ENCODE data around the gene ALAS1.

ALAS1 gene

GRCh38 chr3:52218454-52218853 is 20.5 kb downstream of the ALAS1 start:
- H3K4me1 ChIP-seq (ENCODE audit: insufficient read depth, insufficient read length), result peaks cover 13% of the 10 kb centered on the region
- no peak for DNase-seq (ENCODE audit: low read depth, low spot score)
- TF ChIP-seq SUZ12 (IDR thresholded peaks at IDR 0.05; ENCODE audit: extremely low read depth, insufficient read depth, insufficient read length) (no peak), YY1 (IDR thresholded peaks at IDR 0.05; ENCODE audit: insufficient read depth, insufficient read length) (no peak), ZNF274 (IDR thresholded peaks at IDR 0.05; ENCODE audit: low read depth, low read length) (no peak)

GRCh38 chr3:52218937-52219650 is 21.1 kb downstream of the ALAS1 start:
- Histone ChIP-seq H3K36me3 (ENCODE audit: insufficient read depth, insufficient read length, low read length) (peaks cover 24% of the 10 kb centered on the region), H3K4me3 (ENCODE audit: insufficient read length, low read depth) (no peak overlapping the region), H3K9ac (ENCODE audit: insufficient read length, low read depth) (no peak overlapping the region), H3K4me1 (ENCODE audit: insufficient read depth, insufficient read length) (peaks cover 13% of the 10 kb centered on the region), H3K27me3 (ENCODE audit: insufficient read depth, insufficient read length) (no peaks in the 10 kb centered on the region), H3K9me3 (ENCODE audit: insufficient read depth, low read length) (no peaks in the 10 kb centered on the region)
- no peak for TF ChIP-seq SUZ12 (IDR thresholded peaks at IDR 0.05; ENCODE audit: extremely low read depth, insufficient read depth, insufficient read length)
- TF ChIP-seq ZNF274 (IDR thresholded peaks at IDR 0.05; ENCODE audit: low read depth, low read length), result no peak
- no peak for TF ChIP-seq YY1 (IDR thresholded peaks at IDR 0.05; ENCODE audit: insufficient read depth, insufficient read length)
- no peak for DNase-seq (ENCODE audit: low read depth, low spot score)

More at GRCh38 chr3:52218454-52218853, 20.5 kb downstream of the ALAS1 start:
- H3K9ac ChIP-seq (ENCODE audit: insufficient read length, low read depth), result no peak overlapping the region
- H3K27me3 ChIP-seq (ENCODE audit: insufficient read depth, insufficient read length), result no peaks in the 10 kb centered on the region
- H3K9me3 ChIP-seq (ENCODE audit: insufficient read depth, low read length), result no peaks in the 10 kb centered on the region
- peaks cover 30% of the 10 kb centered on the region for H3K36me3 ChIP-seq (ENCODE audit: insufficient read depth, insufficient read length, low read length)
- no peak overlapping the region for H3K4me3 ChIP-seq (ENCODE audit: insufficient read length, low read depth)

GRCh38 chr3:52220380-52221026 is 22.5 kb downstream of the ALAS1 start:
- no peak for DNase-seq (ENCODE audit: low read depth, low spot score)
- Histone ChIP-seq H3K4me1 (ENCODE audit: insufficient read depth, insufficient read length) (peaks cover 16% of the 10 kb centered on the region), H3K9me3 (ENCODE audit: insufficient read depth, low read length) (no peaks in the 10 kb centered on the region), H3K9ac (ENCODE audit: insufficient read length, low read depth) (no peak overlapping the region), H3K36me3 (ENCODE audit: insufficient read depth, insufficient read length, low read length) (peaks cover 10% of the 10 kb centered on the region), H3K4me3 (ENCODE audit: insufficient read length, low read depth) (no peak overlapping the region), H3K27me3 (ENCODE audit: insufficient read depth, insufficient read length) (no peaks in the 10 kb centered on the region)
- no peak for TF ChIP-seq ZNF274 (IDR thresholded peaks at IDR 0.05; ENCODE audit: low read depth, low read length)
- no peak for TF ChIP-seq YY1 (IDR thresholded peaks at IDR 0.05; ENCODE audit: insufficient read depth, insufficient read length)
- TF ChIP-seq SUZ12 (IDR thresholded peaks at IDR 0.05; ENCODE audit: extremely low read depth, insufficient read depth, insufficient read length), result no peak

- DNase-seq (ENCODE audit: low read depth, low spot score), result no peak
- H3K4me3 ChIP-seq (ENCODE audit: insufficient read length, low read depth), result no peak overlapping the region
- H3K9me3 ChIP-seq (ENCODE audit: insufficient read depth, low read length), result no peaks in the 10 kb centered on the region
- TF ChIP-seq SUZ12 (IDR thresholded peaks at IDR 0.05; ENCODE audit: extremely low read depth, insufficient read depth, insufficient read length) (no peak), YY1 (IDR thresholded peaks at IDR 0.05; ENCODE audit: insufficient read depth, insufficient read length) (no peak), ZNF274 (IDR thresholded peaks at IDR 0.05; ENCODE audit: low read depth, low read length) (no peak)
- peaks cover 4% of the 10 kb centered on the region for H3K36me3 ChIP-seq (ENCODE audit: insufficient read depth, insufficient read length, low read length)
- H3K9ac ChIP-seq (ENCODE audit: insufficient read length, low read depth), result no peak overlapping the region
- H3K4me1 ChIP-seq (ENCODE audit: insufficient read depth, insufficient read length), result peaks cover 20% of the 10 kb centered on the region
- no peaks in the 10 kb centered on the region for H3K27me3 ChIP-seq (ENCODE audit: insufficient read depth, insufficient read length)
Observed at GRCh38 chr3:52221141-52221562, 23.2 kb downstream of the ALAS1 start.

- no peak for DNase-seq (ENCODE audit: low read depth, low spot score)
- no peaks in the 10 kb centered on the region for H3K27me3 ChIP-seq (ENCODE audit: insufficient read depth, insufficient read length)
- H3K4me3 ChIP-seq (ENCODE audit: insufficient read length, low read depth), result no peak overlapping the region
- no peak overlapping the region for H3K9ac ChIP-seq (ENCODE audit: insufficient read length, low read depth)
- TF ChIP-seq ZNF274 (IDR thresholded peaks at IDR 0.05; ENCODE audit: low read depth, low read length), result no peak
- no peak for TF ChIP-seq SUZ12 (IDR thresholded peaks at IDR 0.05; ENCODE audit: extremely low read depth, insufficient read depth, insufficient read length)
- no peak for TF ChIP-seq YY1 (IDR thresholded peaks at IDR 0.05; ENCODE audit: insufficient read depth, insufficient read length)
- H3K4me1 ChIP-seq (ENCODE audit: insufficient read depth, insufficient read length), result peaks cover 20% of the 10 kb centered on the region
- H3K36me3 ChIP-seq (ENCODE audit: insufficient read depth, insufficient read length, low read length), result no peaks in the 10 kb centered on the region
- H3K9me3 ChIP-seq (ENCODE audit: insufficient read depth, low read length), result no peaks in the 10 kb centered on the region
Observed at GRCh38 chr3:52221563-52222318, 23.8 kb downstream of the ALAS1 start.

GRCh38 chr3:52222319-52223221 is 24.6 kb downstream of the ALAS1 start:
- Histone ChIP-seq H3K27me3 (ENCODE audit: insufficient read depth, insufficient read length) (no peaks in the 10 kb centered on the region), H3K9me3 (ENCODE audit: insufficient read depth, low read length) (no peaks in the 10 kb centered on the region), H3K9ac (ENCODE audit: insufficient read length, low read depth) (no peak overlapping the region), H3K4me3 (ENCODE audit: insufficient read length, low read depth) (no peak overlapping the region), H3K36me3 (ENCODE audit: insufficient read depth, insufficient read length, low read length) (no peaks in the 10 kb centered on the region), H3K4me1 (ENCODE audit: insufficient read depth, insufficient read length) (peaks cover 18% of the 10 kb centered on the region)
- DNase-seq (ENCODE audit: low read depth, low spot score), result no peak
- TF ChIP-seq ZNF274 (IDR thresholded peaks at IDR 0.05; ENCODE audit: low read depth, low read length), result no peak
- TF ChIP-seq SUZ12 (IDR thresholded peaks at IDR 0.05; ENCODE audit: extremely low read depth, insufficient read depth, insufficient read length), result no peak
- TF ChIP-seq YY1 (IDR thresholded peaks at IDR 0.05; ENCODE audit: insufficient read depth, insufficient read length), result no peak

All from NT2/D1 (cell line).